ENCODE data around the gene AHNAK2.
A peak's percentile ranks its signal among the peaks of the same experiment; 100 is the strongest.

The AHNAK2 gene

DNA sequence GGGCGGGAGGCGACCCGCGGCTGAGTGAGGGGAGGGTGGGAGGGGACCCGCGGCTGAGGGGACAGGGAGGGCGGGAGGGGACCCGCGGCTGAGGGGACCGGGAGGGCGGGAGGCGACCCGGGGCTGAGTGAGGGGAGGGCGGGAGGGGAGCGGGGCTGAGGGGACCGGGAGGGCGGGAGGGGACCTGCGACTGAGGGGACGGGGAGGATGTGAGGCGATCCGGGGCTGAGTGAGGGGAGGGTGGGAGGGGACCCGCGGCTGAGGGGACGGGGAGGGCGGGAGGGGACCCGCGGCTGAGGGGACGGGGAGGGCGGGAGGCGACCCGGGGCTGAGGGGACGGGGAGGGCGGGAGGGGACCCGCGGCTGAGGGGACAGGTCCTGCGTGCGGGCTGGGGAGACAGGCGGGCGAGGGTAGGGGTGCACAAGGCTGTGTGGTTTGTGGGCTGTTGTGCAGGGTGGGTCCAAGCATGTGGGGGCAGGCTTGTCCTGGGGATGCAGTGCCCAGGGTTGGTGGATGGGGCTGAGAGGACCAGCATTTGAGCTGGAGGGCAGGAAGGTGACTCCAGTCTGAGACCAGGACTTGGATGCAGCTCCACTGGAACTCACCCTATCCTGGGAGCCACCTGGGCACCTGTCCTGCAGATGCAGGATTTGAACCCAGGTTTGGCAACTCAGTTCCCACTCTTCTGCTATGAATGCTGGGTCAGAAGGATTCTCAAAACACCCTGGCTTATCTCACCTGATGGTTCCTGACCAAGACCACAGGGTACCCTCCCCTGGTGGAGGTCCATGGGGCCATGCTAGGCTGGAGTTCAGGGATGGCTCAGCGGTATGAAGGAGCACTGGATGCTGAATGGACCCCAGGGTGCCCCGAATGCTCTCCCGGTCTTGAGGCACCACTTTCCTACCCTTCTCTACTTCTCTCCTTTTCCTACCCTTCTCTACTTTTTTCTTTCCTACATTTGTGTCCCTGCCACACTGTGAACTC is 44.1 kb downstream of the AHNAK2 start:
- Histone ChIP-seq H3K27ac (ENCODE audit: low read length) (no peak overlapping the region), H3K9ac (ENCODE audit: low read length) (no peak overlapping the region), H3K79me2 (ENCODE audit: low read length) (no peaks in the 10 kb centered on the region), H3K9me2 (replicated peaks; ENCODE audit: insufficient read depth, low read length) (no peaks in the 10 kb centered on the region), H3K27me3 (replicated peaks; ENCODE audit: insufficient read depth, low read length) (peaks cover 28% of the 10 kb centered on the region), H3F3A (ENCODE audit: insufficient read depth, low read length) (no peaks in the 10 kb centered on the region), H2AFZ (ENCODE audit: low read length) (no peak overlapping the region), H3K4me1 (ENCODE audit: low read length) (no peaks in the 10 kb centered on the region), H4K20me1 (ENCODE audit: insufficient read depth, low read length) (no peaks in the 10 kb centered on the region), H3K4me3 (ENCODE audit: low read length) (no peak overlapping the region), H3K36me3 (replicated peaks; ENCODE audit: insufficient read depth, low read length) (no peaks in the 10 kb centered on the region), H3K4me2 (ENCODE audit: low read depth, low read length) (no peak overlapping the region), H3K9me3 (replicated peaks; ENCODE audit: insufficient read depth, low read length) (no peaks in the 10 kb centered on the region)
- TF ChIP-seq EZH2phosphoT487 (IDR thresholded peaks at IDR 0.05; ENCODE audit: low read length) (no peak), EZH2 (optimal IDR thresholded peaks at IDR 0.05; ENCODE audit: low read depth, low read length) (no peak)
- TF ChIP-seq, protein P1, sequence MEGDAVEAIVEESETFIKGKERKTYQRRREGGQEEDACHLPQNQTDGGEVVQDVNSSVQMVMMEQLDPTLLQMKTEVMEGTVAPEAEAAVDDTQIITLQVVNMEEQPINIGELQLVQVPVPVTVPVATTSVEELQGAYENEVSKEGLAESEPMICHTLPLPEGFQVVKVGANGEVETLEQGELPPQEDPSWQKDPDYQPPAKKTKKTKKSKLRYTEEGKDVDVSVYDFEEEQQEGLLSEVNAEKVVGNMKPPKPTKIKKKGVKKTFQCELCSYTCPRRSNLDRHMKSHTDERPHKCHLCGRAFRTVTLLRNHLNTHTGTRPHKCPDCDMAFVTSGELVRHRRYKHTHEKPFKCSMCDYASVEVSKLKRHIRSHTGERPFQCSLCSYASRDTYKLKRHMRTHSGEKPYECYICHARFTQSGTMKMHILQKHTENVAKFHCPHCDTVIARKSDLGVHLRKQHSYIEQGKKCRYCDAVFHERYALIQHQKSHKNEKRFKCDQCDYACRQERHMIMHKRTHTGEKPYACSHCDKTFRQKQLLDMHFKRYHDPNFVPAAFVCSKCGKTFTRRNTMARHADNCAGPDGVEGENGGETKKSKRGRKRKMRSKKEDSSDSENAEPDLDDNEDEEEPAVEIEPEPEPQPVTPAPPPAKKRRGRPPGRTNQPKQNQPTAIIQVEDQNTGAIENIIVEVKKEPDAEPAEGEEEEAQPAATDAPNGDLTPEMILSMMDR (IDR thresholded peaks at IDR 0.05; ENCODE audit: low read length): no peak
- no peak for DNase-seq

GRCh38 chr14:104932676-104933631 is 45.2 kb downstream of the AHNAK2 start:
- no peaks in the 10 kb centered on the region for H3F3A ChIP-seq (ENCODE audit: insufficient read depth, low read length)
- H3K4me2 ChIP-seq (ENCODE audit: low read depth, low read length): no peak overlapping the region
- H3K9me3 ChIP-seq (replicated peaks; ENCODE audit: insufficient read depth, low read length): no peaks in the 10 kb centered on the region
- no peaks in the 10 kb centered on the region for H3K9me2 ChIP-seq (replicated peaks; ENCODE audit: insufficient read depth, low read length)
- peaks cover 17% of the 10 kb centered on the region for H3K27me3 ChIP-seq (replicated peaks; ENCODE audit: insufficient read depth, low read length)
- no peaks in the 10 kb centered on the region for H3K79me2 ChIP-seq (ENCODE audit: low read length)
- no peak for TF ChIP-seq EZH2 (optimal IDR thresholded peaks at IDR 0.05; ENCODE audit: low read depth, low read length)
- TF ChIP-seq, protein P1 (IDR thresholded peaks at IDR 0.05; ENCODE audit: low read length): peak; percentile 28
- H2AFZ ChIP-seq (ENCODE audit: low read length): no peak overlapping the region
- no peak overlapping the region for H3K27ac ChIP-seq (ENCODE audit: low read length)
- H3K36me3 ChIP-seq (replicated peaks; ENCODE audit: insufficient read depth, low read length): no peaks in the 10 kb centered on the region
- no peak overlapping the region for H3K4me3 ChIP-seq (ENCODE audit: low read length)
- no peaks in the 10 kb centered on the region for H3K4me1 ChIP-seq (ENCODE audit: low read length)
- no peak overlapping the region for H3K9ac ChIP-seq (ENCODE audit: low read length)
- no peaks in the 10 kb centered on the region for H4K20me1 ChIP-seq (ENCODE audit: insufficient read depth, low read length)
- peak; percentile 14 for DNase-seq

- Histone ChIP-seq H3K27me3 (replicated peaks; ENCODE audit: insufficient read depth, low read length) (peaks cover 8% of the 10 kb centered on the region; the same call in 1 of the 2 replicates), H3K9me2 (replicated peaks; ENCODE audit: insufficient read depth, low read length) (no peaks in the 10 kb centered on the region), H3K79me2 (ENCODE audit: low read length) (no peaks in the 10 kb centered on the region), H4K20me1 (ENCODE audit: insufficient read depth, low read length) (no peaks in the 10 kb centered on the region), H3K9me3 (replicated peaks; ENCODE audit: insufficient read depth, low read length) (no peaks in the 10 kb centered on the region), H2AFZ (ENCODE audit: low read length) (no peak overlapping the region), H3K27ac (ENCODE audit: low read length) (no peak overlapping the region), H3K4me3 (ENCODE audit: low read length) (no peak overlapping the region), H3K36me3 (replicated peaks; ENCODE audit: insufficient read depth, low read length) (no peaks in the 10 kb centered on the region), H3K4me2 (ENCODE audit: low read depth, low read length) (no peak overlapping the region), H3K9ac (ENCODE audit: low read length) (no peak overlapping the region), H3F3A (ENCODE audit: insufficient read depth, low read length) (no peaks in the 10 kb centered on the region), H3K4me1 (ENCODE audit: low read length) (peaks cover 6% of the 10 kb centered on the region)
- TF ChIP-seq, protein P1 (IDR thresholded peaks at IDR 0.05; ENCODE audit: low read length): no peak
- no peak for TF ChIP-seq EZH2 (optimal IDR thresholded peaks at IDR 0.05; ENCODE audit: low read depth, low read length)
- no peak for DNase-seq
These were observed 46.2 kb downstream of the AHNAK2 start for GRCh38 chr14:104931771-104932675.

All from MM.1S (cell line).